Inflammatory macrophage treated with lipopolysaccharide for 1 hour (primary cell): ENCODE results near the gene FAM200C.

Source experiments
- DNase-seq, 2 donors: peaks; one replicate each; pipeline ENCODE4 v3.0.0-alpha.2; 2020 to 2022

FAM200C gene

DNA sequence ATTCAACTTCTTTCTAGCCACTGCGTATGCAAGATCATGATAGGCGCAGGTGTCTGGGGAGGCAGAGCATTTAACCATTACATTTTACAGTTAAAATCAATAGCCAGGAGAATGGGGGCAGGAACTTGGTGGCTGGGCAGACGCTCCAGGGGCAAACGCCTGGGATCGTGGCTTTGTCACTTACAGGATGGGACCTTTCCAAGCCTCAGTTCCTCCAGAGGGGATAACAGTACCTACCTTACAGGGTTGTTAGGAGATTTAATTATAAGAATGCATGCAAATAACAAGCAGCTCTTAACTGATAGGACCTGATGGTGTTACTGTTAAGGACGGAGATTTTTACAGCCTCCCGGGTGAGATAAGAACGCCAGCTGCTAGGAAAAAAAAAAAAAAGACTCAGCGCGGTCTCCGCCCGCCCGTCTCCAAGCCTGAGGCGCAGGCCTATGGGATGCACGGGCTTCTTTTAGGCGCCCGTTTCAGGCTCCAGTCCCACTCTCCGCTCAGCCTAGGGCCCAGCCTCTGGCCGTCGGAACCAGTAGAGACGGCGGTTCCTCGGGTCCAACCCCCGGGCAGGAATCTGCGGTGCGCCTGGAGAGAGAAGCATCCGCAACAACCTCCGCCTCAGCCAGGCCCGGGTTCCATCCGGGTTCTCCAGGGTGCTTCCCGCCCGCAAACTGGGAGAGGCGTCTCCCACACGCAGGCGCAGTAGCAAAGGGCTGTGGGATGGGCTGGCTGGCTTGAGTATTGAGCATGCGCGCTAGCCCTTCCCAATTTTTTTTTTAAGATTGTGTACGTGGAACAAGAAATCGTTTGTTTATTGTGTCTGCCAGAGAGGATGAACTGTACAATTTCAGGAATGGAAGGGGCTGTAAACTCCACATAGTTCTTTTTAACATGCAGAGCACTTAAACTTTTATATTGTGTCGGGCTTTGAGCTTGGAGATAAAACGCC, at the start of gene FAM200C:
FAM200C (minus strand) TSS at position 653 of the 952 bp plus-strand sequence. CDS start 4,564 bp downstream, outside the sequence.
- DNase-seq: peak; percentile 90 to 92

DNA sequence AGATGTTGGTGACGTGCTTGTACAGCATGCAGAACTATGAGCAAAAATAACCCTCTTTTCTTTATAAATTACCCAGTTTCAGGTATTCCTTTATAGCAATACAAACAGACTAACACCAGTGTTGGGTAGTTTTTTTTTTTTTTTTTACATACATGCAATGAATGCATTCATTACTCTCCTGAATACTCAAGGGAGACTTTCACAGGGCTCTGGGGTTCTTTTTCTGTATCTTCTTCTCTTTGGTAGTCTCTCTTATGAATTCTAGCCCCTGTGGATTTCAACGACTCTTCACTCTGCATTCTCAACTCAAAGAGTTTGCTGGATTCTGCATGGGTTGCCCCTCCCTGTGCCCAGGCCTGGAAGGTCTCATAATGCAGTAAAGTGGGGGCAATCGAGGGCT, 49.6 kb upstream of the FAM200C start:
- no peak for DNase-seq

DNA sequence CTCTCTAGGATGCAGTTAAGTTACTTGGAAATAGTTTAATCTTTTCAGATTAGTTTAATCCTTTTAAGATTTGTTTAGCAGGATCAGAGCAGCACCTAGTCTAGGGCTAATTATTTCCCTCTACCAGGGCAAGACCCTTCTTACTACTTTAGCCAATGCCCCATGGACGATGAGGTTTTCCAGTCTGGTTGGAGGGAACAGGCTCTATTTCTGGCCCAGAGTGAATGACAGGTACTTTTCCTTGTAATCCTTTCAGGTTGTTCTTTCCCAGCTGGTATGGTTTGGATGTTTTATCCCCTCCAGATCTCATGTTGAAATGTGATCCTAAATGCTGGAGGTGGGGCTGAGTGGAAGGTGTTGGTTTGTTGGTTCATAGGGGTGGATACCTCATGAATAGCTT, 49.0 kb upstream of the FAM200C start:
- no peak for DNase-seq

DNA sequence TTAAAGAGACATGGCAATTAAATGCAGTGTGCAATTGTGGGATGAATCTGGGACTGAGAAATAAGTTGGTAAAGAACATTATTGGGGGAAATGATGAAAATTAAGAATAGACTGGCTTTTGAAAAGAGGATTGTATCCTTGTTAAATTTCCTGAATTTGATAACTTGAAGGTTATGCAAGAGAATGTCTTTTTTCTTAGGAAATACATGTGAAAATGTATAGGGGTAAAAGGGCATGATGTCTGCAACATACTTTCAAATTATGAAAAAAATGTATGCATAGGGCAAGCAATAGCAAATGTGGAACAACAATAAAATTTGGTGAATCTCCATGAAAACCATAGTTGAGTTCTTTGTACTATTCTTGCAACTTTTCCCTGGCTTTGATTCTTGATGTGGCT, 45.9 kb upstream of the FAM200C start:
- DNase-seq: peak; percentile 80 to 92

DNA sequence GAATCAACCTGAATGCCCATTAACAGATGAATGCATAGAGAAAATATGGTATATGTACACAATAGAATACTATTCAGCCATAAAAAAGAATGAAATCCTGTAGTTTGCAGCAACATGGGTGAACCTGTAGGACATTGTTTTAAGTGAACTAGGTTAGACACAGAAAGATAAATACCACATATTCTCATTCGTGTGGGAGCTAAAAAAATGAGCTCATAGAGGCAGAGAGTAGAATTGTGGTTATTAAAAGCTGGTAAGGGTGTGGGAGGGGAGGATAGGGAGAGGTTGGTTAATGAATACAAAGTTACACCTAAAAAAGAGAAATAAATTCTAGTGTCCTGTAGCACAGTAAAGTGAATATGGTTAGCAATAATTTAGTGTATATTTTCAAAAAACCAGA, 45.3 kb upstream of the FAM200C start:
- peak in 1 of 2 donors; percentile 69 for DNase-seq

DNA sequence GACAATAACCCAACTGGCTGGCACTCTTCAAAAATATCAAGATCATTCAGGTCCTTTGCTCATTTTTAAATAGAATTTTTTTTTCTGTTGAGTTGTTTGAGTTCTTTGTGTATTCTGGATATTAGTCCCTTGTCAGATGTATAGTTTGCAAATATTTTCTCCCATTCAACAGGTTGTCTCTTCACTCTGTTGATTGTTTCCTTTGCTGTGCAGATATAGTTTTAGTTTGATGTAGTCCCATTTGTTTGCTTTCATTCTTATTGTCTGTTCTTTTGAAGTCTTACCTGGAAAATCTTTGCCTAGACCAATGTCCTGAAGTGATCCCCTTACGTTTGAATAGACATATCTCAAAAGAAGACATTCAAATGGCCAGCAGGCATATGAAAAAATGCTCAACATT, 44.6 kb upstream of the FAM200C start:
- no peak for DNase-seq

- DNase-seq: peak in 1 of 2 donors; percentile 65
Observed at GRCh38 chr5:160442824-160443431, 43.1 kb upstream of the FAM200C start.

DNA sequence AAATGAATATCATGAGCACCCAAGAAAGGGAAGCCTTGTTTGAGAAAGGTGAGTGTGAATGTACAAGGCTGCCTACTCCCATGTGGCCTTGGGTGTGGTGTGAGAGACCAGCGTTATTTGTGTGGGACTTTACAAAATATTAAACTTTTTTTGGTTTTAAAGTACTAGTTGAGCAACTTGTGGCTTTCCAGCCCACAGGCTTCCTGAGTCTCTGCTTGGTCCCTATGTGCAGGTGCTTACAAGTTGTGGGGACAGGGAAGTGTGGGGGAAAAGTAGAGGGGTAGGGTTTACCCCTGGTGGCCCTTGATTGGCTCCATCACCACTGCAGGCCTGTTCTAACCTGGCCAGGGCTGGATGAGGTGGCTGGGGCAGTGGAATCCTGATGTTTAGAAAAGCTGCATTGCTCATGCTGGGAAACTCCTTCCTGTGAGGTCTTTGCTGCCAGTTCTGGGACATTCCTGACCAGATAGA, 41.5 kb upstream of the FAM200C start:
- DNase-seq: peak; percentile 67 to 89

- DNase-seq: peak; percentile 84 to 97
Observed at GRCh38 chr5:160439205-160439600, 39.3 kb upstream of the FAM200C start.

GRCh38 chr5:160438316-160439204, 38.7 kb upstream of the FAM200C start:
- peak; percentile 76 to 85 for DNase-seq

DNA sequence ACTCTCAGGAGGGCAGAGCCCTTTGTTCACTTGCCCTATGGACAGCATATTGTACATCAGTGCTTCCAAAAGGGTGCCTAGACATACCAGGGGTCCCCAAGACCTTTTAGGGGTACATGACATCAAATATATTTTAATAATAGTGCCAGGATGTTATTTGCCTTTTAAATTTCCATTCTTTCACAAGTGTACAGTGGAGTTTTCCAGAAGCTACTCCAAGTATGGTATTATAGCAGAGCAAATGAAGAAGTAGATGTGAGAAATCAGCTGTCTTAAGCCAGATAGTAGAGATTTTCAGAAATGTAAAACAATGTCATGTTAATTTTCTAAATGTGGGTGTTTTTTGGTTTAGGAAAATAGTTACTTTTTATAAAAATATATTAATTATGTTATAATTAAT, 37.4 kb upstream of the FAM200C start:
- DNase-seq: peak; percentile 69 to 82

- DNase-seq: peak; percentile 79 to 94
Observed at GRCh38 chr5:160436661-160437060, 36.8 kb upstream of the FAM200C start.

GRCh38 chr5:160436017-160436416, 36.2 kb upstream of the FAM200C start:
- DNase-seq: no peak

GRCh38 chr5:160435532-160435931, 35.7 kb upstream of the FAM200C start:
- DNase-seq: peak; percentile 30 to 50

DNA sequence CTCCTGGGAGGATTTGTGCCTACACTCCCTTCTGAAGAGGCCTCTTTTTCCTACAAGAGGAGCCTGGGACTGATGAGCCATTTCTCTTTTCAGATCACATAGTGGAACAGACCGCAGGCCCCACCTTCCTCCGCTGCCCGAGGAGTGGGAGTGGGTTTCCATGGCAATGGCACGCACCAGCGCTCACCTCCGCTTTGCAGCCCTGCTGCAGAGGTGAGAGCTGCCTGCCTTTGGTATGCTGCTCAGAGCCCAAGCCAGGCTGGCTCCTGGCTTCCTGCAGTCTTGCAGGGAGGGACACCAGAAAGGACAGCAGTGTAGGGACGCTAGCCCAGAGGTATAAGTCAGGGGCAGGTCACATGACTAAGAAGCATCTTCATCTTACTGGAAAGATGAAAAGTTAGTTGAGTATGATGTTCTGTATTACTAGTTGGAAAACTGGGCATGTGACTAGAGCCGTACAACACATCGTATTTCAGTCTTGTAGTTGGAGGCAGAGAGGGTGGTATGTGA, 34.2 kb upstream of the FAM200C start:
- no peak for DNase-seq

- DNase-seq: no peak
Observed at GRCh38 chr5:160432787-160433186, 32.9 kb upstream of the FAM200C start.

DNA sequence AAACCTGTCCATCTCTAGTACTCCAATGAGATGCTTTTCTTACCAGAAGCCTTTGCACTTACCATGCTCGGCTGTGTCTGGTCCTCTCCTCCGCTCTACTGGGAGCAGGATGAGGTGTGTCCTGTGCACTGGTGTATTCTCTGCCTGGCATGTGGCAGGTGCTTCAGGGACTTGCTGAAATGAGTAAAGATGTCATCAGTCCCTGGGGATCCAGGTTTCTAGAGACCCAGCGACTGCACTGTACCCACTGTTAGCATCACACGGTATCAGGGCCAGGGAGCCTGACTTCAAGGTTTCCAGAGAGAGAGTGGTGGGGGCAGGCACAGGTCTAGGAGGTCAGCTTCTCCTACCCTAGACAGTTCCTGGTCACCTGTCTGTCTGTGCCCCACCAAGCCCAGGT, 32.3 kb upstream of the FAM200C start:
- DNase-seq: no peak

GRCh38 chr5:160427607-160428006, 27.8 kb upstream of the FAM200C start:
- DNase-seq: no peak

GRCh38 chr5:160423099-160423498, 23.2 kb upstream of the FAM200C start:
- no peak for DNase-seq

GRCh38 chr5:160421625-160422258, 21.9 kb upstream of the FAM200C start, which contains the start of gene PTTG1:
TSS of gene PTTG1 (plus strand) at chr5:160421855. CDS start at chr5:160422313, 458 bp downstream.
- DNase-seq: peak; percentile 91 to 96

DNA sequence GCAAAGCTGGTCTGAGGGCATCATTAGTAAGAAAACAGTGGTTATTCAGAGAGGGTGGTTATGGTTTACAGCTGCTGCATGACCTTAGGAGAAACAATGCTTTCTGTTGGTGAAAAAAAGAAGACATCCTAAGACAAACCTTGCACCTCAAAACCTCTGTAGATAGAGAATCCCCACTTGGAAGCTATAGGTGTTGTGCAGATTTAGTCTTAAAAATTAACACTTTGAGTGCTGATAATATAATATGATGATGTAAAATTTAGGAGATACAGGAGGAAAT, 20.4 kb upstream of the FAM200C start:
- DNase-seq: no peak
